Natural killer cell (primary cell): Measurements from ENCODE around the gene PREB. TPM values are rescaled to one million over a fixed set of nuclear protein-coding genes. Genes with fewer than 3 reads are reported as not detected.

Experiments
- ATAC-seq, 3 donors: fragments of 150-1000 bp in 2 of 3; fragments of 200-7000 bp in 1 of 3; cut with Tn5 transposase; 1 replicate in 1 of 3; 2 replicates in 2 of 3; pipeline ENCODE4 v1.10.0; 2021; ENCODE audit warnings: mild to moderate bottlenecking in 2 of 3, moderate library complexity in 2 of 3
- DNase-seq, 2 donors: peaks; one replicate each; pipeline versions ENCODE4 v3.0.0 to v3.0.0-alpha.2; 2013 to 2021; ENCODE audit warnings: mixed read lengths in 1 of 2
- H3K27ac ChIP-seq: one replicate; pipeline ENCODE4 v1.5.1; 2013; ENCODE audit warnings: mild to moderate bottlenecking, low read length
- H3K27me3 ChIP-seq: one replicate; pipeline ENCODE4 v1.6.1; 2013; ENCODE audit warnings: low read length; ENCODE audit not compliant: control insufficient read depth, insufficient read depth
- H3K36me3 ChIP-seq: one replicate; pipeline ENCODE4 v1.6.1; 2013; ENCODE audit warnings: low read length; ENCODE audit not compliant: control insufficient read depth, insufficient read depth
- H3K4me1 ChIP-seq: one replicate; pipeline ENCODE4 v1.6.1; 2013; ENCODE audit warnings: low read length; ENCODE audit not compliant: control insufficient read depth, insufficient read depth
- H3K4me3 ChIP-seq: one replicate; pipeline ENCODE4 v1.5.1; 2013; ENCODE audit warnings: low read length
- H3K9me3 ChIP-seq: one replicate; pipeline ENCODE4 v1.6.1; 2013; ENCODE audit warnings: low read length; ENCODE audit not compliant: control insufficient read depth, insufficient read depth
- H3K27ac Mint-ChIP-seq, 2 donors: one replicate each; pipeline ENCODE4 v1.8.0; 2022; ENCODE audit warnings: mild to moderate bottlenecking in 2 of 2, mixed read lengths in 2 of 2, moderate library complexity in 1 of 2
- H3K27me3 Mint-ChIP-seq, 2 donors: one replicate each; pipeline ENCODE4 v1.8.0; 2022; ENCODE audit warnings: low read depth in 2 of 2, mixed read lengths in 2 of 2
- H3K36me3 Mint-ChIP-seq: one replicate; pipeline ENCODE4 v1.8.0; 2022; ENCODE audit warnings: mixed read lengths
- H3K4me1 Mint-ChIP-seq, 2 donors: one replicate each; pipeline ENCODE4 v1.8.0; 2022; ENCODE audit warnings: mixed read lengths in 2 of 2
- H3K4me3 Mint-ChIP-seq: one replicate; pipeline ENCODE4 v1.8.0; 2022; ENCODE audit warnings: mild to moderate bottlenecking, moderate library complexity, mixed read lengths
- H3K9me3 Mint-ChIP-seq, 2 donors: one replicate each; pipeline ENCODE4 v1.8.0; 2022; ENCODE audit warnings: mixed read lengths in 2 of 2
- WGBS: methylation state at CpG from one replicate; pipeline ENCODE4 v1.1.7; 2013; ENCODE audit warnings: missing lambda C conversion rate; ENCODE audit not compliant: insufficient coverage; 5-methylcytosine and 5-hydroxymethylcytosine counted together
- intact Hi-C: fragments of 100-400 bp; cut with micrococcal nuclease; formaldehyde crosslinking; loops from one replicate; pipeline ENCODE4 v1.14.2; 2022
- total RNA-seq, 4 donors: library from RNA; stranded (reverse); fragments of 120-200 nt in 1 of 4; gene quantifications; one replicate each; pipeline versions ENCODE4 v1.2.3 to v1.2.4, GENCODE V29; 2013 to 2022
- TF ChIP-seq, protein P1 (sequence below): fragments of 200-600 bp; IDR thresholded peaks from one replicate; pipeline ENCODE4 v1.8.0; 2022; ENCODE audit warnings: antibody characterized with exemption

Gene PREB
- total RNA-seq, 3 donors from 2014 or later (not counting 1 experiment from before 2014, with no cell fraction given), result 24.6 to 41.5 (median 31.2) TPM

DNA sequence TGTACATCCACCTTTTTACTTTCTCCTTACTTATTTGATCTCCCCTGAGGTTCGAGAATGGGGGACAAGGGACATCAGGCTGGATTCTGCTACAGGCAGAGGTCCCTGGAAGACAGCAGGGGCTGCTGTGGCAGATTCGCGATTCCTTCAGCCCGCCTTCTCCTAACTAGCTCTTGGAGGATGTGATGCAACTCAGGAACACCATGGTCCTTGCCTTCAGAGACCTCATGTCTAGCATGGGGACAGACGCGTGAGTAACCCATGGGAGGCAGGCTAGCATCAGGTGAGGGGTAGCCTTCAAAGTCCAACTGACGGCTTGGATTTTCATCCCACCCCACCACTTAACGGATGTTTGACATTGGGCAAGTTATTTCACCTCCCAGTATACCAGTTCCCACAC lies 13.5 kb upstream of the PREB start:
- Mint-ChIP-seq H3K36me3 (no peaks in the 10 kb centered on the region), H3K27me3 (peaks cover 23% of the 10 kb centered on the region in 2 donors), H3K9me3 (no peaks in the 10 kb centered on the region), H3K4me3 (no peak overlapping the region), H3K4me1 (no peaks in the 10 kb centered on the region), H3K27ac (no peak overlapping the region)
- ATAC-seq, result no peak
- no peak for DNase-seq
- no peaks in the 10 kb centered on the region for H3K4me1 ChIP-seq
- intact Hi-C loops, result no loop called here
- TF ChIP-seq, protein P1, sequence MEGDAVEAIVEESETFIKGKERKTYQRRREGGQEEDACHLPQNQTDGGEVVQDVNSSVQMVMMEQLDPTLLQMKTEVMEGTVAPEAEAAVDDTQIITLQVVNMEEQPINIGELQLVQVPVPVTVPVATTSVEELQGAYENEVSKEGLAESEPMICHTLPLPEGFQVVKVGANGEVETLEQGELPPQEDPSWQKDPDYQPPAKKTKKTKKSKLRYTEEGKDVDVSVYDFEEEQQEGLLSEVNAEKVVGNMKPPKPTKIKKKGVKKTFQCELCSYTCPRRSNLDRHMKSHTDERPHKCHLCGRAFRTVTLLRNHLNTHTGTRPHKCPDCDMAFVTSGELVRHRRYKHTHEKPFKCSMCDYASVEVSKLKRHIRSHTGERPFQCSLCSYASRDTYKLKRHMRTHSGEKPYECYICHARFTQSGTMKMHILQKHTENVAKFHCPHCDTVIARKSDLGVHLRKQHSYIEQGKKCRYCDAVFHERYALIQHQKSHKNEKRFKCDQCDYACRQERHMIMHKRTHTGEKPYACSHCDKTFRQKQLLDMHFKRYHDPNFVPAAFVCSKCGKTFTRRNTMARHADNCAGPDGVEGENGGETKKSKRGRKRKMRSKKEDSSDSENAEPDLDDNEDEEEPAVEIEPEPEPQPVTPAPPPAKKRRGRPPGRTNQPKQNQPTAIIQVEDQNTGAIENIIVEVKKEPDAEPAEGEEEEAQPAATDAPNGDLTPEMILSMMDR, result no peak
- H3K27me3 ChIP-seq, result peaks cover 1% of the 10 kb centered on the region
- no peak overlapping the region for H3K27ac ChIP-seq
- 92% methylated on average over 8 of the region's 8 CpGs for WGBS
- H3K36me3 ChIP-seq, result no peaks in the 10 kb centered on the region
- H3K9me3 ChIP-seq, result no peaks in the 10 kb centered on the region
- no peak overlapping the region for H3K4me3 ChIP-seq

DNA sequence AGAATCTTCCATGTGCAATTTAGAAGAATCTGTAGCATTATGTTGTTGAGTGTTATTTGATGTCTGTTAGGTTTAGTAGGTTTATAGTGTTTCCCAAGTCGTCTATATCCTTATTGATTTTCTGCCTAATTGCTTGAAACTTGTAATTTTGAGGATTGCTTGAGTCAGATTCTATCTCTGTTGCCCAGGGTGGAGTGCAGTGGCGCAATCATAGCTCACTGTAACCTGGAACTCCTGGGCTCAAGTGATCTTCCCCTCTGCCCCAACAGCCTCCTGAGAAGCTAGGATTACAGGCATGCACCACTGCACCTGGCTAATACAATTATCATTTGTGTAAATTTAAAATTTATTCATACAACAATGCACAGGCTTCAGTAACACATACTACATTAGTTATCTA lies 11.2 kb upstream of the PREB start:
- H3K9me3 ChIP-seq, result no peaks in the 10 kb centered on the region
- H3K27ac Mint-ChIP-seq, result no peak overlapping the region
- no peaks in the 10 kb centered on the region for H3K4me1 Mint-ChIP-seq
- TF ChIP-seq, protein P1, result no peak
- H3K4me3 Mint-ChIP-seq, result no peak overlapping the region
- intact Hi-C loops, result no loop called here
- peaks cover 2% of the 10 kb centered on the region for H3K27me3 ChIP-seq
- ATAC-seq, result no peak
- no peak for DNase-seq
- no peaks in the 10 kb centered on the region for H3K4me1 ChIP-seq
- no peak overlapping the region for H3K27ac ChIP-seq
- H3K4me3 ChIP-seq, result no peak overlapping the region
- H3K36me3 ChIP-seq, result no peaks in the 10 kb centered on the region
- H3K27me3 Mint-ChIP-seq, result peaks cover 26% of the 10 kb centered on the region in 2 donors
- no peaks in the 10 kb centered on the region for H3K36me3 Mint-ChIP-seq
- no peaks in the 10 kb centered on the region for H3K9me3 Mint-ChIP-seq
- WGBS, result 92% methylated on average over 2 of the region's 2 CpGs

- no peak overlapping the region for H3K4me3 Mint-ChIP-seq
- H3K4me1 Mint-ChIP-seq, result no peaks in the 10 kb centered on the region
- no peaks in the 10 kb centered on the region for H3K9me3 Mint-ChIP-seq
- H3K27ac Mint-ChIP-seq, result no peak overlapping the region
- 87% methylated on average over 1 of the region's 1 CpG for whole genome bisulfite sequencing
- H3K27me3 Mint-ChIP-seq, result peaks cover 24 to 26% of the 10 kb centered on the region in 2 donors
- no peaks in the 10 kb centered on the region for H3K36me3 Mint-ChIP-seq
- Histone ChIP-seq H3K27ac (no peak overlapping the region), H3K27me3 (peaks cover 2% of the 10 kb centered on the region), H3K9me3 (no peaks in the 10 kb centered on the region), H3K4me1 (no peaks in the 10 kb centered on the region), H3K36me3 (no peaks in the 10 kb centered on the region), H3K4me3 (no peak overlapping the region)
- intact Hi-C loops, result no loop called here
- no peak for DNase-seq
- ATAC-seq, result no peak
- TF ChIP-seq, protein P1, result no peak
These were observed 8.8 kb upstream of the PREB start for GRCh38 chr2:27143285-27143684.

DNA sequence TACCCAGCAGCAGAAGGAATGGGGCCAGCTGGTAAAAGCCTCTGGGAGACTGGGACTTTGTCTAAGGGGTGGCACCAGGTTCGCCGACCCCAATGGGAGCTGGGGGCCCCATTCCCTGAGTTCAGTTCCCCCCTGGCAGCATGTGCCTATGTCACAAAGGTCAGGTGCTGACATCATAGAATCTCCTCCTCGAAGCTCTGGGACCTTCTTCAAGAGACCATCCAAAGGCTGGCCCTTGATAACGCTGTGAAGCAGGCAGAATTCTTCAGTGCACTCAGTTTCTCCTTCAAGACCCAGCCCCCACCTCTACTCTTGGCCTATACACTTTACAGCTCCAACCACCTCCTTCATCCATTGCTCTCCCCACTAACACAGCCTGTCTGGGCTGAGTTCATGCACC lies 4.9 kb upstream of the PREB start, which contains the start of gene PRR30:
Gene PRR30 (minus strand): TSS at position 101 of the 400 bp plus-strand sequence. CDS start 1,081 bp downstream, outside the sequence.
- H3K4me1 ChIP-seq, result peaks cover 7% of the 10 kb centered on the region
- peaks cover 12 to 17% of the 10 kb centered on the region in 2 donors for H3K27me3 Mint-ChIP-seq

More for the DNA sequence above, 4.9 kb upstream of the PREB start, which contains the start of gene PRR30:
- intact Hi-C loops, result loop anchor here (10.0 kb wide), 1 partner anchor 55 kb away; the partner anchor contains the start of gene KHK
- DNase-seq, result no peak
- no peak within 1 kb of the TSS for H3K27ac ChIP-seq
- H3K27me3 ChIP-seq, result peaks cover 2% of the 10 kb centered on the region
- Mint-ChIP-seq H3K4me3 (no peak within 1 kb of the TSS), H3K36me3 (no peaks in the 10 kb centered on the region), H3K27ac (peak within 1 kb of the TSS in 1 of 2 donors; percentile 8), H3K4me1 (peaks cover 4 to 5% of the 10 kb centered on the region in 2 donors), H3K9me3 (no peaks in the 10 kb centered on the region)
- TF ChIP-seq, protein P1, result no peak
- H3K9me3 ChIP-seq, result no peaks in the 10 kb centered on the region
- ATAC-seq, result no peak
- no peaks in the 10 kb centered on the region for H3K36me3 ChIP-seq
- no peak within 1 kb of the TSS for H3K4me3 ChIP-seq
- 82% methylated on average over 4 of the region's 4 CpGs for WGBS
